Measurements from ENCODE around the gene DIP2A. TPM values are rescaled to one million over a fixed set of nuclear protein-coding genes. Genes with fewer than 3 reads are reported as not detected.

The DIP2A gene
- total RNA-seq, 4 donors from 2014 or later: 19.9 to 40.8 (median 31.1) TPM

DNA sequence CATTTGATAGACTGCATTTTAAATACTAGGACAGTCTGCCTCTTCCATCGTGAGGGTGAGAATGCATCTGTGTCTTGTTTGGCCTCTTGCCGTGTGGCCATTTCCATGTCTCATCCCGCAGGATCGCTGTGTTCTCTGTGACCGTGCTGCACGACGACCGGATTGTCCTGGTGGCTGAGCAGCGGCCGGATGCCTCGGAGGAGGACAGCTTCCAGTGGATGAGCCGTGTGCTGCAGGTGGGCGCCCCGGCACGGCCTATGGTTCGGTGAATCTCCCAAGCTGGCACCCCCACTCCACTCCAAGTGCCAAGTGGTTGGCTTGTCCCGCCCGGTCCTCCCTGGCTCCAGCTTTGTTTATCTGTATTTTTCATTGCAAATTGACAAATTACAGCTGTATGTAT is 91.0 kb downstream of the DIP2A start:
- Histone ChIP-seq H3K36me3 (peaks cover 0 to 100% of the 10 kb centered on the region in 2 donors), H3K27ac (no peak overlapping the region), H3K4me1 (no peaks in the 10 kb centered on the region), H3K9me3 (no peaks in the 10 kb centered on the region), H3K27me3 (no peaks in the 10 kb centered on the region), H3K4me3 (no peak overlapping the region)
- WGBS, 2 donors (ENCODE audit: low coverage in 1 of 2): 90 to 91% methylated on average over 8 to 13 of the region's 18 CpGs
- TF ChIP-seq POLR2A (IDR thresholded peaks at IDR 0.05) (no peak), EP300 (IDR thresholded peaks at IDR 0.05) (no peak), POLR2AphosphoS5 (IDR thresholded peaks at IDR 0.05) (no peak)
- TF ChIP-seq, protein P1, sequence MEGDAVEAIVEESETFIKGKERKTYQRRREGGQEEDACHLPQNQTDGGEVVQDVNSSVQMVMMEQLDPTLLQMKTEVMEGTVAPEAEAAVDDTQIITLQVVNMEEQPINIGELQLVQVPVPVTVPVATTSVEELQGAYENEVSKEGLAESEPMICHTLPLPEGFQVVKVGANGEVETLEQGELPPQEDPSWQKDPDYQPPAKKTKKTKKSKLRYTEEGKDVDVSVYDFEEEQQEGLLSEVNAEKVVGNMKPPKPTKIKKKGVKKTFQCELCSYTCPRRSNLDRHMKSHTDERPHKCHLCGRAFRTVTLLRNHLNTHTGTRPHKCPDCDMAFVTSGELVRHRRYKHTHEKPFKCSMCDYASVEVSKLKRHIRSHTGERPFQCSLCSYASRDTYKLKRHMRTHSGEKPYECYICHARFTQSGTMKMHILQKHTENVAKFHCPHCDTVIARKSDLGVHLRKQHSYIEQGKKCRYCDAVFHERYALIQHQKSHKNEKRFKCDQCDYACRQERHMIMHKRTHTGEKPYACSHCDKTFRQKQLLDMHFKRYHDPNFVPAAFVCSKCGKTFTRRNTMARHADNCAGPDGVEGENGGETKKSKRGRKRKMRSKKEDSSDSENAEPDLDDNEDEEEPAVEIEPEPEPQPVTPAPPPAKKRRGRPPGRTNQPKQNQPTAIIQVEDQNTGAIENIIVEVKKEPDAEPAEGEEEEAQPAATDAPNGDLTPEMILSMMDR (IDR thresholded peaks at IDR 0.05): no peak
- ATAC-seq: no peak

DNA sequence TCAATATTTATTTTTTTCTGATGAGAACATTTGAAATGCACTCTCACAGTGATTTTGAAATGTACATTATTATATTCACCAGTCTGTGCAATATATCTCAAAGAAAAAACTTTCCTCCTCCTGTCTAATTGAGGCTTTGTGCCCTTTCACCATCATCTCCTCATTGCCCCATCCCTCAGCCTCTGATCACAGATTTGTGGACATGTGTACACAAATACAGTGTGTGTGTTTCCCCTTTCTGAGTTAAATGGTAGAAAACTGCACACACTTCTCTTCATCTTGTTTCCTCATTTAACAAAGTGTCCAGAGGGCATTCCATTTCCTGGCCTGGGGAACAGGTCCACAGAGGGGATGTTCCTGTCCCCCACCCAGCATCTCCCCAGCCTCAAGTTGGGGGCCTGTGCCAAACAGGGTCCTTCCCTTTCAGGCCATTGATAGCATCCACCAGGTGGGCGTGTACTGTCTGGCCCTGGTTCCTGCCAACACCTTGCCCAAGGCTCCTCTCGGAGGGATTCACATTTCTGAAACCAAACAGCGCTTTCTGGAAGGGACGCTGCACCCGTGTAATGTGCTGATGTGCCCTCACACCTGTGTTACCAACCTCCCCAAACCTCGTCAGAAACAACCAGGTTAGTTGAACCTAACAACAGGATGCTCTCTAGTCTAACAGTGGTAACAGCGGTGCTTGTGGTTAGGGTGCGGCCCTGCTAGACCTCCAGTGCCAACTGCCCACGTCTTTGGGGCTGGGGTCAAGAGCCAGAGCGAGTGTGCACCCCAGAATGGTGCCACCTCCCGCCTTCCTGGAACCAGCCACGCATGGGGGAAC is 91.6 kb downstream of the DIP2A start:
- Histone ChIP-seq H3K4me3 (no peak overlapping the region), H3K27me3 (no peaks in the 10 kb centered on the region), H3K4me1 (no peaks in the 10 kb centered on the region), H3K9me3 (no peaks in the 10 kb centered on the region), H3K36me3 (peaks cover 0 to 100% of the 10 kb centered on the region in 2 donors), H3K27ac (no peak overlapping the region)
- 80 to 94% methylated on average over 1 to 3 of the region's 12 CpGs for WGBS, 2 donors (ENCODE audit: low coverage in 1 of 2)
- no peak for ATAC-seq
- TF ChIP-seq, protein P1 (IDR thresholded peaks at IDR 0.05): no peak
- TF ChIP-seq EP300 (IDR thresholded peaks at IDR 0.05) (no peak), POLR2A (IDR thresholded peaks at IDR 0.05) (no peak), POLR2AphosphoS5 (IDR thresholded peaks at IDR 0.05) (no peak)

DNA sequence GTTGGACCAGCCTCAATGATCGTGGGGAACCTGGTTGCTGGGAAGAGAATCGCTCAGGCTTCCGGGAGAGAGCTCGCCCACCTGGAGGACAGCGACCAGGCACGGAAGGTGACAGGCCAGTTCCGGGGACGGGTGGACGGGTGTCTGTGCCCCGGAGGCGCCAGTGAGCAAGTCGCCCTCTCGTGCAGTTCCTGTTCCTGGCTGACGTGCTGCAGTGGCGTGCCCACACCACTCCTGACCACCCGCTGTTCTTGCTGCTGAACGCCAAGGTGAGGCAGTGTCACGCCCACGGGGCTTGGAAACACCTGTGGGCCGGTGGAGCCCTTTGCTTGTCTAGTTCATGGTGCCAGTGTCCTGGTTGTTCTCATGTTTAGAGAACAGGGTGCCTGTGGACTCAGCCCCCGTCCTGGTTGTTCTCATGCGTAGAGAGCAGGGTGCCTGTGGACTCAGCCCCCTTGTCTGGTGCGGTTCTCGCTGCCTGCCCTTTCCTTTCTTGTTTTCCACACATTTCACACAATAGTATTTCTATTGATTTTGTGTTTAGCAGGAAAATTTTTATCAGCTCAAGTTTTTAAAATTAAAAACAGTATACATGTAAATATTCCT is 93.0 kb downstream of the DIP2A start:
- 75 to 86% methylated on average over 2 to 14 of the region's 24 CpGs for WGBS, 2 donors (ENCODE audit: low coverage in 1 of 2)
- Histone ChIP-seq H3K4me1 (no peaks in the 10 kb centered on the region), H3K4me3 (no peak overlapping the region), H3K27ac (peak overlapping the region in 2 of 4 donors; percentile 32 to 36), H3K36me3 (peaks cover 0 to 100% of the 10 kb centered on the region in 2 donors), H3K27me3 (no peaks in the 10 kb centered on the region), H3K9me3 (no peaks in the 10 kb centered on the region)
- no peak for ATAC-seq
- TF ChIP-seq POLR2A (IDR thresholded peaks at IDR 0.05): no peak
- TF ChIP-seq EP300 (IDR thresholded peaks at IDR 0.05): no peak
- TF ChIP-seq, protein P1 (IDR thresholded peaks at IDR 0.05): no peak
- TF ChIP-seq POLR2AphosphoS5 (IDR thresholded peaks at IDR 0.05): no peak

DNA sequence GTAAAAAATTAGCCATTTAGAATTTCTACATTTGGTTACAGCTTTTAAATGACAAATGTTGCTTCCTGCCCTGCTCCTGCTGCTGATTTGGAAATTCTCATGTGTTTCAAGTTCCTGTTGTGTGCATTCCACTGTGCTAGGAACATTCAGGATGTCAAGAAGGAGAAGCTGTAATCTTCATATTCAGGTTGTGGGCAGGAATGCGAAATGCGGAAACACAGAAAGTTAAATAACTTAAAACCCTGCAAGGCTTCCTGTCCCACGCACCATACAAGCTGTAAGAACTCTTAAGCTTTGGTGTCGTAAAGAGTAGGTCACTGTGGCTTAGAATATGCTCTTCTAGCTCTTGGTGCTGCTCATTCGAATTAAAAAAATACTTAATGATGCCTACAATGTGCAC is 93.6 kb downstream of the DIP2A start:
- 75 to 90% methylated on average over 5 of the region's 5 CpGs for WGBS, 2 donors (ENCODE audit: low coverage in 1 of 2)
- TF ChIP-seq EP300 (IDR thresholded peaks at IDR 0.05) (no peak), POLR2AphosphoS5 (IDR thresholded peaks at IDR 0.05) (no peak), POLR2A (IDR thresholded peaks at IDR 0.05) (no peak)
- TF ChIP-seq, protein P1 (IDR thresholded peaks at IDR 0.05): no peak
- Histone ChIP-seq H3K4me1 (no peaks in the 10 kb centered on the region), H3K4me3 (no peak overlapping the region), H3K27ac (no peak overlapping the region), H3K36me3 (peaks cover 0 to 100% of the 10 kb centered on the region in 2 donors), H3K27me3 (no peaks in the 10 kb centered on the region), H3K9me3 (no peaks in the 10 kb centered on the region)
- ATAC-seq: peak; percentile 38

Data from gastroesophageal sphincter (tissue), 4 donors.